KOPT-K1 (cell line): ENCODE measurements around the gene FHIT.
A peak's percentile ranks its signal among the peaks of the same experiment; 100 is the strongest.

ENCODE experiments used
- H3K27ac ChIP-seq: fragments of 200-600 bp; sonication (generic); 2 replicates; pipeline ENCODE4 v1.5.1; 2016; ENCODE audit warnings: antibody characterized with exemption, mild to moderate bottlenecking, low read depth, low read length; ENCODE audit not compliant: poor library complexity, severe bottlenecking
- H3K36me3 ChIP-seq: fragments of 200-600 bp; sonication (generic); 2 replicates; pipeline ENCODE4 v1.5.1; 2017; ENCODE audit warnings: antibody characterized with exemption, mild to moderate bottlenecking, low read length, moderate library complexity; ENCODE audit not compliant: insufficient read depth
- H3K9me3 ChIP-seq: fragments of 200-600 bp; sonication (generic); 2 replicates; pipeline ENCODE4 v1.5.1; 2017; ENCODE audit warnings: antibody characterized with exemption, low read length, mild to moderate bottlenecking; ENCODE audit not compliant: insufficient read depth, poor library complexity, severe bottlenecking

Gene FHIT

GRCh38 chr3:59728587-59728908 is 1522.7 kb downstream of the FHIT start:
- no peaks in the 10 kb centered on the region for H3K36me3 ChIP-seq
- H3K27ac ChIP-seq, result no peak overlapping the region
- peaks cover 4% of the 10 kb centered on the region for H3K9me3 ChIP-seq

DNA sequence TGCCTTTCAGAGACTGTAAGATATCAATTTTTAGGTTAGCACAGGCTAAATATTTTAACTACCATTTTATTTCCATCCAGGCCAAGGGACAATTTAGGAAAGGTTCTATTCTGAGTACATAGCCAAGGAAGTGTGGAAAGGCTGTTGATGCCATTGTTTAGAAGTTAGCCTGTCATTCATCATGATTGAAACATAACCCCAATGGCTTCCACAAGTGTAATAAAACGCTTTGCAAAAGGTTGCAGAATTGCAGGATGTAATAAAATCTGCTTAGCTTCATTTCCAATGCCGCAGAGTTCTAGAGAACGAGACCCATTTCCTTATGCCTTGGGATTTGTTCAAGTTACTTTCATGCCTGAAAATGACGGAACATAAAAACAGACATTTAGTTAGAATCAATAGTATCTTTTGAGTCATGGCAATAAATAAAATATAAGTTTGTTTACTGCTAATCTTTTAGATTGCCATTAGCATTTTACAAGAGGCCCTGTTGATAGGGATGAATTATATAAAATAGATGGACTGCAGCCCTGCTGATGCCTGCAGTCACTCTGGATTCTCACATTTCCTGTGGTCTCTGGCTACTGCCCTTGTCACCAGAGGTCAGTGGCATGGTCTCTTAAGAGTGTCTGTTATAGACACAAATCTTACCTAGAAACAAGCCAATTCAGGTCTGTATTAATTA is 1523.2 kb downstream of the FHIT start:
- Histone ChIP-seq H3K27ac (no peak overlapping the region), H3K9me3 (peaks cover 4% of the 10 kb centered on the region), H3K36me3 (no peaks in the 10 kb centered on the region)

DNA sequence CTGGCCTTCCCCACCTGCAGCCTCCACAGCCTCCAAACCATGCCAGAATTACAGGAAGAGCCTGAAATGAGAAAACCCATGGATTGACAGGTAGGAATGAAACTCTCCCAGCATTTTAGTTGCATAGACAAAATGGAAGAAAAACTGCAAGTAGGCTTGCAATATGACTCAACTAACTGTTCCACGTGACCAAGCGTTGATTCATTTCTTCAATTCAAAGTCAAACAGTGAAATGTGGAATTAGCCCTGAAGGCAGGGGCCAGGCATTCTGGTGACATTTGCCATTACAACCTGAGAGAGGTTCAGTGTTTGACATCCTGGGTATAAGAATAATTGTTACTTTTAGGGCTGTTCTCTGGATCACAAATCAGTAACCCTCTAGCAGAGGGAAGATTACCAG is 1525.0 kb downstream of the FHIT start:
- H3K9me3 ChIP-seq, result peaks cover 4% of the 10 kb centered on the region
- no peak overlapping the region for H3K27ac ChIP-seq
- no peaks in the 10 kb centered on the region for H3K36me3 ChIP-seq

DNA sequence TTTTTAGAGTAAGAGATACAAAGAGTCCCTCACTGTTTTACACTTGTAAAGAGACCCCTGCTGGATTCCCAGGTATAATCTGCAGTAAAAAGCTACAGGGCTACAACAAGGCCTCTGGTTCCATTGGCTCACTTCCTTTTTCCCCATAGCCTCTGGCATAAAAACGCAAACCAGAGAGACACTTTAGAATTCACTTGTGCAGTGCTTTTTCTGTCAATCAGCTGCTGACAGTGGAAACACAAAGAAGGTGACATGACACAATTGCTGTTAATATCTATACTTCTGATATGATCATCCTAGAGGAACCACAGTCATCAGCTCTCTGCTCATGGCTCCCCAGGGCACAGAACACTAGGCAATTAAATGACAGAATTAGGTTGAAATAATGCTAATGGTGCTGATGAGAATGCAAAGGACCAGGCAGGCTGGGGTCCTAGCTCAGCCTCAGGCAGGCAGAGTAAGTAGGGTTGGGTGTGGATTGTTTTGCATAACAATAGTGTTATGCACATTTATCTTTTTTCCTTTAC is 1533.5 kb downstream of the FHIT start:
- H3K36me3 ChIP-seq, result no peaks in the 10 kb centered on the region
- H3K27ac ChIP-seq, result no peak overlapping the region
- H3K9me3 ChIP-seq, result peaks cover 18% of the 10 kb centered on the region

DNA sequence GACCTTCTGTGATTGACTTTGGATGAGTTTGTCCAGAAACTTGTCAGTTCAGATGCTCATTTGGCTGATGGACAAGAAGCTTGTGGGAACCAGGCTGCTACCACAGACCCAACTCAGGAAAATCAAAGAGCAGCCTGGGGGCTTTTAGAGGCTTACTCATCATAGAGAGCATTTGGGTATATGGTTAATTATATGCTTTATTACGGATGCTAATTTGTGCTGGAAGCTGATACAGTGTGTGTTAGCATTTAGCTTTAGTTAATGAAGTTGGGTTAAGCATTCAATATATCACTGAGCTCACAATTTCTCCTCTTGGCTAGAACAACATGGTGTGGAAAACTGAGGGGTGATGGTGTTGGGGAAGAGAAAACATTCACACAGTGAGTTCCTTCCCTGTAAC is 1537.2 kb downstream of the FHIT start:
- H3K27ac ChIP-seq, result no peak overlapping the region
- no peaks in the 10 kb centered on the region for H3K36me3 ChIP-seq
- H3K9me3 ChIP-seq, result peaks cover 18% of the 10 kb centered on the region

DNA sequence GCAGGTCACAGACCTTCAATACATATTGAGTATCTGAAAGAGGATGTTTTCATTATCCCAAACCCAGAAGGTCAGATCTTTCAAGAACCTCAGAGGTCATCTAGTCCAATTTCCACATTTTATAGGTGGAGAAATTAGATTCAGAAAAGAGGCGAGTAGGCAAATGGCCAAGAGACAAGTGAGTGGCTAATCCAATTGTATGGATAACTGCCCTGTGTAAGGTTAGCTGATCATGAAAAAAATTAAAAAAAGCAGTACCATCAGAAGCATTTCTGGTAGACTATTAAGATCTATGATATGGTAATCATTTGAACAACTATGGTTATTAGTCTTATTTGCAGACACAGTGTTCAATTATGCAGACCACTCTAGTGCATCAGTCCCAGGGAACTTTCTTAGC is 1540.7 kb downstream of the FHIT start:
- Histone ChIP-seq H3K36me3 (no peaks in the 10 kb centered on the region), H3K9me3 (peaks cover 12% of the 10 kb centered on the region), H3K27ac (peak overlapping the region; percentile 63)

DNA sequence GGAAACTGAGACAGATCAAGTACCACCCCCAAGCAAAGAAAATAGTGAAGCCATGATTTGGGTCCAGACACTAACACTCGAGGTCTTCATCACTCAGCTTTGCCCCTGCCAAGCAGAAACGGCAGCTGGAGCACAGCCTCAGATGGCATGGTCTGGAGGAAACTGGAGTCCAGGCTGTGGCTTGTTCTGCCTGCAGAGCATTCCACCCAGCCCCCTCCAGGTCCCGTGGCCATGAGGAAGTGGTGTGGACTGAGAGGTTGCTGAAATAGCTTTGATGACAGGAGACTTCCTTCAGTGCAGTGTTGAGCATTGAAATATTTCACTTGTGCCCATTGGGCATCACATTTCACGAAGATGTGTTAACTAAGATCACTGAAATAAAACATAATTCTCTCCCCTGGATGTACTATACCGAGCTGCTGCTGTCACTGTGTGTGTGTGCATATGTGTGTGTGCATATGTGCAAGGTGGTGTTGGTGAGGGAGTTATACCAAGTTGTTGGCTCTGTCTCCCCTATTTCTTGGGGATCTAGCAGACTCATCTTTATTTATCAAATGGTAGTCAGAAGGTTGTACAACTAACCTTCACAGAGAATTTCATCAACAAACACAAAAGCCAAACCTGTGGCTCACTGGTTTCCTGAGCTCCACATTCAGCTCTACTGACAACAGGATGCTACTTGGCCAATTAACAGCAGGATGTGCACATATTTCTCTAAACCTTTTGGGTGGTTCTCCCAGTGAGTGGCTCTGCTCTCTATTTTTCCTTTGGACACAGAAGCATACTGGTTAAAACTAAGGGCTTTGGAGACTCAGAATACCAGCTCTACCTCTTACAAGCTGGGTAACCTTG is 1541.3 kb downstream of the FHIT start:
- Histone ChIP-seq H3K9me3 (peaks cover 6% of the 10 kb centered on the region), H3K36me3 (no peaks in the 10 kb centered on the region), H3K27ac (peak overlapping the region; percentile 63)

DNA sequence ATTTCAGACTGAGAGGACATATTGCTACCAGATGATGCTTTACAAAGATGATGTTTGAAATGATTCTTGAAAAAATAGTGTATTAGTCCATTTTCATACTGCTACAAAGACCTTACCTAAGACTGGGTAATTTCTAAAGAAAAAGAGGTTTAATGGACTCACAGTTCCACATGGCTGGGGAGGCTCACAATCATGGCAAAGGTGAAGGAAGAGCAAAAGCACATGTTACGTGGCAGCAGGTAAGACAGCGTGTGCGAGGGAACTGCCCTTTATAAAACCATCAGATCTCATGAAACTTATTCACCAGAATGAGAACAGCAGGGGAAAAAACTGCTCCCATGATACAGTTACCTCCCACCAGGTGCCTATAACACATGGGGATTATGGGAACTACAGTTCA is 1543.0 kb downstream of the FHIT start:
- Histone ChIP-seq H3K36me3 (no peaks in the 10 kb centered on the region), H3K9me3 (no peaks in the 10 kb centered on the region), H3K27ac (no peak overlapping the region)

GRCh38 chr3:59704292-59704691 is 1547.0 kb downstream of the FHIT start:
- no peak overlapping the region for H3K27ac ChIP-seq

DNA sequence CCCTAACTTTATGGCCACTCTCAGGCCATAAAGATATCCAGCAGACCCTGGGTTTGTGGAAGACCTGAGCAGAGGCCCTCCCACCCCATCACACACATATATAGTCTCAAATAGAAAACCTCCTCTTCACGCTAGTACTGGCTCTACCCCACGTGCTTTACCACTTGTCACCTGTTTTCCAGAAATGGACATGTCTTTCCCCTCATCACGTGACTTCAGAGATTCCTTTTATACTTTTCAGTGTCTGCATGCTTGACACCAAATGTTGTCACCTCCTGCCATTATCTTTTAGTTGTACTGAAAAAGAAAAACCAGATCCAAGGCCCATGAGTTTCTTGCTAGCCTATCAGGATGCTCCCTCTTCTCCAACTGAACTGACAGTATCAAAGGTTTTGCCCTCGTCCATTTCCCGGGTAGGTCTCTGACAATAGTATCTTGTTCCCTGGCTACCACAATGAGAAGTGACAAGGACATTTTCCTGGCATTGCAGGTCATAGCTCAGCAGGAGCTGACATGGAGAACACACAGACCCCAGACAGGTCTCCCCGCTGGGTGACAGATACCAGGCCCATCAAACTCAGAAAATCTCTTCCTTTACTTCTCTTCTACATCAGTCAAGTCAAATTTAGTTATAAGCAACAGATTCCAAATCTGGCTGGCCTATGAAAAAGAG is 1551.5 kb downstream of the FHIT start:
- no peak overlapping the region for H3K27ac ChIP-seq
- H3K36me3 ChIP-seq, result no peaks in the 10 kb centered on the region
- peaks cover 7% of the 10 kb centered on the region for H3K9me3 ChIP-seq

More at GRCh38 chr3:59704292-59704691, 1547.0 kb downstream of the FHIT start:
- no peaks in the 10 kb centered on the region for H3K36me3 ChIP-seq
- H3K9me3 ChIP-seq, result no peaks in the 10 kb centered on the region
